Loucy (cell line): Measurements from ENCODE around the gene AQP12A.

ENCODE experiments used
- H2AFZ ChIP-seq: fragments of 200-600 bp; sonication (generic); 2 replicates; pipeline ENCODE4 v1.6.0; 2016; ENCODE audit warnings: antibody characterized with exemption, mild to moderate bottlenecking, low read length, moderate library complexity
- H3F3A ChIP-seq: fragments of 200-600 bp; 2 replicates; pipeline ENCODE4 v1.6.0; 2016; ENCODE audit warnings: antibody characterized with exemption, low read depth, mild to moderate bottlenecking
- H3K27me3 ChIP-seq: fragments of 200-600 bp; sonication (generic); 2 replicates; pipeline ENCODE4 v1.6.1; 2014; ENCODE audit warnings: low read length, mild to moderate bottlenecking; ENCODE audit not compliant: insufficient read depth, poor library complexity, severe bottlenecking
- H3K36me3 ChIP-seq: fragments of 200-600 bp; sonication (generic); 2 replicates; pipeline ENCODE4 v1.6.1; 2016; ENCODE audit warnings: low read length; ENCODE audit not compliant: insufficient read depth
- H3K4me1 ChIP-seq: fragments of 200-600 bp; sonication (generic); 2 replicates; pipeline ENCODE4 v1.5.1; 2014; ENCODE audit warnings: low read length, mild to moderate bottlenecking; ENCODE audit not compliant: insufficient read depth, poor library complexity, severe bottlenecking
- H3K4me2 ChIP-seq: fragments of 200-600 bp; sonication (generic); 2 replicates; pipeline ENCODE4 v1.6.0; 2014; ENCODE audit warnings: antibody characterized with exemption, low read length, low read depth, mild to moderate bottlenecking; ENCODE audit not compliant: poor library complexity, severe bottlenecking
- H3K4me3 ChIP-seq: fragments of 200-600 bp; sonication (generic); 2 replicates; pipeline ENCODE4 v1.5.1; 2014; ENCODE audit warnings: low read length, mild to moderate bottlenecking, mixed read lengths; ENCODE audit not compliant: poor library complexity, severe bottlenecking
- H3K79me2 ChIP-seq: fragments of 200-600 bp; sonication (generic); 2 replicates; pipeline ENCODE4 v1.6.1; 2014; ENCODE audit warnings: low read length; ENCODE audit not compliant: insufficient read depth
- H3K9ac ChIP-seq: fragments of 200-600 bp; sonication (generic); 2 replicates; pipeline ENCODE4 v1.6.0; 2014; ENCODE audit warnings: mild to moderate bottlenecking, low read depth, low read length, moderate library complexity; ENCODE audit not compliant: poor library complexity, severe bottlenecking
- H3K9me2 ChIP-seq: fragments of 200-600 bp; sonication (generic); replicated peaks from 2 replicates; pipeline ENCODE4 v1.6.1; 2016; ENCODE audit warnings: low read depth, low read length, mixed read lengths
- H3K9me3 ChIP-seq: fragments of 200-600 bp; sonication (generic); 2 replicates; pipeline ENCODE4 v1.6.1; 2014; ENCODE audit warnings: mild to moderate bottlenecking, antibody characterized with exemption, low read length, low read depth; ENCODE audit not compliant: insufficient read depth
- H4K20me1 ChIP-seq: fragments of 200-600 bp; sonication (generic); 2 replicates; pipeline ENCODE4 v1.6.0; 2014; ENCODE audit warnings: antibody characterized with exemption, low read length, mild to moderate bottlenecking; ENCODE audit not compliant: insufficient read depth, poor library complexity, severe bottlenecking
- CTCF ChIP-seq: fragments of 200-600 bp; sonication (generic); conservative IDR thresholded peaks from 2 replicates; pipeline ENCODE4 v1.5.1; 2014; ENCODE audit warnings: mild to moderate bottlenecking, antibody characterized with exemption, low read length
- EZH2phosphoT487 ChIP-seq: fragments of 200-600 bp; IDR thresholded peaks from 2 replicates; pipeline ENCODE4 v1.6.1; 2018; ENCODE audit warnings: antibody characterized with exemption, mild to moderate bottlenecking, moderate library complexity, borderline replicate concordance

AQP12A gene

DNA sequence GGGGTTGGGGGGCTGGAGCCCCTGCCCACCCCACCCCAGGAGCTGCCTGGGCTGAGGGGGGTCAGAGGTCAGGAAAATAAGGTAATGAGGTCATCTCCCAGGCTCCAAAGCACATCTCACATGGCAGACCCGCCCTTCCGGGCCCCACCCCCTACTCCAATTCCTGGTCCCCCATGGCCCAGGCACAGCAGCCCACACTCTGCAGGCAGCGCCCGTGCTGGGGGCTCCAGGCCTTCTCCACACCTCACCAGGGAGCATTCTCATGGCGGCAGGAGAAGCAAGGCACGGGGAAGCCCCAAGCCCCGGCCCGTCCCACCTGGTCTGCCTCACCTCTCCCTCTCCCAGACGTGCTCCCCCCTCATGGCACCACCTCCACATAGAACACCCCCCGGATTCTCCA, 43.8 kb downstream of the AQP12A start:
- Histone ChIP-seq H2AFZ (no peak overlapping the region), H3K4me3 (no peak overlapping the region), H3K9me2 (no peaks in the 10 kb centered on the region), H3K9me3 (no peaks in the 10 kb centered on the region), H3K27me3 (no peaks in the 10 kb centered on the region), H3K36me3 (no peaks in the 10 kb centered on the region), H3K4me2 (no peak overlapping the region), H3F3A (no peaks in the 10 kb centered on the region), H3K79me2 (no peaks in the 10 kb centered on the region), H4K20me1 (no peaks in the 10 kb centered on the region), H3K4me1 (no peaks in the 10 kb centered on the region), H3K9ac (no peak overlapping the region)
- TF ChIP-seq EZH2phosphoT487: no peak
- no peak for TF ChIP-seq CTCF

DNA sequence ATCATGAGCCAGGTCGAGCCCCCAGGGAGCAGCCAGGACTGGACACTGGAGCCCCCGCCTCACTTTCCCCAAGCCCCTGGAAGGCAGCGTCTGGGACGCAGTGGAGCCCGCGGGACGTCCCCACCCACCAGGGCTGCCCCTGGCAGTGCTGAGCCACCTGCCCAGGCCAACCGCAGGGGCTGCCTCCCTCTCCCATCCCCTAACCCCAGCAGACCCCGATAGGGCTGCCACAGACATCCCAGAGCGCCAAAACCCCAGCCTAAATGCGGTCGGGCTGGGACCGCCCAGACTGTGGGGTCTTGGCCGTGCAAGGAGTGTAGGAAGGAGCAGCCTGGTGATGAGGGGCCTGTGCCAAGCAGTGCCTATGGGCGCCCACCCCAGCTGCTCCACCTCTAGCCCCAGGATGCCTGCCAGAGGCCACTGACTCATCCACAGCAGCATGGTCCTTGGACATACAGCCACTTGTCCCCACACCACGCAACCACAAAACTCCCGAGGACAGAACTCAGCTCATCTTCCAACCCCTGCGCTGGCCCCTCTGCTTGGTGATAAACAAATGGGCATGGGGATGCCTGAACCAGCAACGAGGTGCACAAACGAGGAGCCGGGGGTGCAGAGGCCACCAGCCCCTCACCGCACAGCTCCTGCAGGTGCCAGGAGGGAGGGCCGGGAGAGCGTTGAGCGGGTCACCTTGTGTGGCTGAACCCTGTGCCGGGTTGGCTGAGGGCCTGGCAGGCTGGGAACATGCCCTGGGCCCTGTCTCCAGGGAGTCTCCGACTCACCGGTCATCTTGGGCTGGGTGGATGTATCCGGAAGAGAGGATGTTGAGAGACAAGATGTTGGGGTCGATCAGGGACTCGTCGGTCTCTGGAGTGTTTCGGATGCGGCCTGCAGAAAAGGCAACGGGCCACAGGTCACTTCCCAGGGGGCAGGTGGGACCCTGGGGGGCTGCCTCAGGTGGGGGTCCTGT, 44.9 kb downstream of the AQP12A start:
- Histone ChIP-seq H3K4me2 (no peak overlapping the region), H3K9me2 (no peaks in the 10 kb centered on the region), H4K20me1 (no peaks in the 10 kb centered on the region), H3K4me1 (no peaks in the 10 kb centered on the region), H3K27me3 (no peaks in the 10 kb centered on the region), H3K9ac (no peak overlapping the region), H2AFZ (no peak overlapping the region), H3K36me3 (no peaks in the 10 kb centered on the region), H3F3A (no peaks in the 10 kb centered on the region), H3K79me2 (no peaks in the 10 kb centered on the region), H3K4me3 (no peak overlapping the region), H3K9me3 (no peaks in the 10 kb centered on the region)
- TF ChIP-seq CTCF: no peak

GRCh38 chr2:240737512-240737911, 45.8 kb downstream of the AQP12A start:
- Histone ChIP-seq H4K20me1 (no peaks in the 10 kb centered on the region), H3K4me2 (no peak overlapping the region), H3K79me2 (no peaks in the 10 kb centered on the region), H3K9me3 (no peaks in the 10 kb centered on the region), H3K4me1 (no peaks in the 10 kb centered on the region), H3K36me3 (no peaks in the 10 kb centered on the region), H3K9ac (no peak overlapping the region), H2AFZ (no peak overlapping the region), H3F3A (no peaks in the 10 kb centered on the region), H3K9me2 (no peaks in the 10 kb centered on the region), H3K27me3 (no peaks in the 10 kb centered on the region), H3K4me3 (no peak overlapping the region)
- TF ChIP-seq EZH2phosphoT487 (no peak), CTCF (no peak)
